ENCODE results near the gene SLC6A5.

Gene SLC6A5

DNA sequence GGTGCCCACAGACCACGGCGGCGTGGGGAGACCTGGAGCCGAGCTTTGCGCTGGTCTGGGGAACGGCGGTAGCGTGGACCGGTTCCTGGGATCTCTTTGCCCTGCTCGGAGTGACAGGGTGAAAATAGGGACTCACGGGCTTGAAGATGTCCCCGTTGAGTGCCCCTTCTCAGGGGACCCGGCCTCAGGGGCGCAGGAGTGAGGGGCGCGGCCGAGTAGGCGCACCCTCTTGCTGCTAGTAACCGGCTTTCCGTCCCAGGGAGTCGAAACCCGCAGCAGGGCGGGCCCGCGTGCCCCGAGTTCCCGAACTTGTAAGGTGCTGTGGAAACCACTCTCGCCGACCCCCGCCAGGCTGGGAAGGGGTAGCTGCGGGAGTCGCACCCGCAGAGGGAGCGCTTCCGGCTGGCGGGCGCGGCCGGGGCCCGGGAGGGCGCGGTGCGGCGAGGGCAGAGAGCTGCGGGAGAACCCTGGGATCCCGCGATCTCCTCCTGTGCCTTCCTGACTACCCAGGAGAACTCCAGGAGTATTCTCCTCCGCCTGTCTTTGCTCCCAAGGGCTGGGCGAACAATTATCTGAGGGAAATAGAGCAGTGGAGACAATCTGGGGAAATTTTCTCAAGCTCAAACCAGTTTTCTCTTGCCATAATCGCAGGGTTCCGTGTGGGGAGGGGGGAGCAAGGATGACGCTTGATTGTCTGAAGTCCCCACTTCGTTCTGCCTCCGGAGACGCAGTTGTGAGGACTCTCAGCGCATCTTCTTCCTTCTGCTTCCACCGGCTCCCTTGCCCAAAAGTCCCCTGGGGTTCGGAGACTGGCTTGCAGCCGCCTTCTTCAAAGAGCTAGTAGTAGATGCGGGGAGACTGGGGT lies 70.6 kb downstream of the SLC6A5 start:
- DNase-seq (ENCODE audit: low spot score) = peak; percentile 16

DNA sequence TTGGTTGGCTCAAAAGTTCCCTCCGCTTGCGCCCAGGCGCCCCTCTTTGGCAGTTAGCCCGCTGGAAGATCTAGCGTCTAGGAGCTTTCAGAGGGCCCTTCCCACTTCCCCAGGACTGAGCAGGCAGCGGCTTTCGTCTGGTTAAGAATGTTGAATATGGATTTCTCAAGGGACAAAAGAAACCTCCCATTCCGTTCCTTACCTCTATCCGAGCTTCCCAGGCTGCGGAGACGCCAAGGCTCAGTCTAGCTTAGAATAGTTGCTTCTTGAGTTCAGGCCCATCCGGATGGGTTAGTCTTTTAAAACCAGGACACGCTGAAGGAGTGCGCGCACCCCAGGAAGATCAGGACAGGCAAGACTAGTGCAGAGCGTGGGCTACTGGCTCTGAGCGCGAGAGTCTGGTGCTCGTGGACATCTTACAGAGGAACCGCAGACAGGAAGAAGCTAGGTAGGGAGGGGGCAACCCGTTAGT lies 71.6 kb downstream of the SLC6A5 start:
- DNase-seq (ENCODE audit: low spot score) = no peak

DNA sequence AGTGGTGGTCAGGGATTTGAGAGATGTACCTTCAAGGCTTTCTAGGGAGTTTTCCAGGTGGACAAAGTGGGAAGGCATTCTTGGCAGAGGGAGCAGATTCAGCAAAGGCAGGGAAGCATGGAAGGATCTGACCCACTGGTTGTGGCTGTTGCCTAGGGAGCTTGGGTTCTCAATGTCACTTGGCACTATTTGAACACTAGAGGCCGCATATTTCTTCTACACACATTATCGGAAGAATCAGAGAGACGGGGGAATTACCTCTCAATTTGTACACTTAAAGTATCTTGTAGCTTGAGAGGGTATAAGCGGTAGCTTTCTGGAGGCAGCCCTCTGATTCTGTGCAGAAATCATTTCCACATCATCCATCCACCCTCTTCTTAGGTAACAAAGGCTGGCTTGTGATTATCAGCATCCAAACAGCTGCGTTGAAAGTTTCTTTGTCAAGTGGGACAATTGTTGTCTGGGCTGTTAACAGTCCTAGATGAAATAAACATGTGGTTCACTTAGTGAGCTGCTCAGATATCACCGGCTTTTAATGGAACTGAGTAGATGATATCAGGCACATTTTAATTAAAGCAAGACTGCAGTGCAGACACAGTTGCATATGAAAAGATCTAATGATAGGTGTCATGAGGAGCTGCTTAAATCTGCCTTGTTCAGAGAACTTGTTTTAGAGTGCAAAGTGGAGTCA lies 72.6 kb downstream of the SLC6A5 start:
- peak; percentile 16 for DNase-seq (ENCODE audit: low spot score)

DNA sequence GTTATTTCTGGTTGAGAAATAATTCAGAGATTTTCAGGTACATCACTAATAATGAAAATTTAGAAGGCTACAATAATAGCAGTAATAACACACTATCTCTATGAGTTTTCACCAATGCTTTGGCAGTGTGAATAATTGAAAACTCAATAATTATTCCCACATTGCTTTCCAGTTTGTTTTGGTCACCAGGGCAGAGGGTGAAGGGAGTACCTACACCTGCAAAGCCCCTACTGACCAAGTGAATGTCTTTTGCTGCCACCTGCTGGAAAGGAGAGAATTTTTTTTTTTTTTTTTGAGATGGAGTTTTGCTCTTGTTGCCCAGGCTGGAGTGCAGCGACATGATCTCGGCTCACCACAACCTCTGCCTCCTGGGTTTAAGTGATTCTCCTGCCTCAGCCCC lies 73.2 kb downstream of the SLC6A5 start:
- DNase-seq (ENCODE audit: low spot score) = no peak

DNA sequence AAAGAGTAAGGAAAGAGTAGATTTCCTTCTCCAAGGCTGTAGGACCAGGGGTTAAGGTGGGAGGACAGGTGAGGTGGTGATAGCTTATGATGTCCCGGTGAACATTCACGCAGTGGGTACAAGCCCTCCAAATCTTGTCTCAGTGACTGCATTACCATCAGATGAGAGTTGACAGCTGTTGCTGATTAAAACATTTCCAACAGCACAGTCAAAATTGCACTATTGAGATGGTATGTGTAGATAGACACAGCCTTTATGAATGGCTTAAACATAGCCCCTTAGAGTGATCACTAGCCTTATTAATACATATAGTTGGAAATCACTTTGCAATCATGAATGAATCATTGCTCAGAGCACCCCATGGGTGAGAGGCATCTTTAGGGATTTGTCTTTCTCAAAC lies 77.2 kb downstream of the SLC6A5 start:
- DNase-seq (ENCODE audit: low spot score) = no peak

DNA sequence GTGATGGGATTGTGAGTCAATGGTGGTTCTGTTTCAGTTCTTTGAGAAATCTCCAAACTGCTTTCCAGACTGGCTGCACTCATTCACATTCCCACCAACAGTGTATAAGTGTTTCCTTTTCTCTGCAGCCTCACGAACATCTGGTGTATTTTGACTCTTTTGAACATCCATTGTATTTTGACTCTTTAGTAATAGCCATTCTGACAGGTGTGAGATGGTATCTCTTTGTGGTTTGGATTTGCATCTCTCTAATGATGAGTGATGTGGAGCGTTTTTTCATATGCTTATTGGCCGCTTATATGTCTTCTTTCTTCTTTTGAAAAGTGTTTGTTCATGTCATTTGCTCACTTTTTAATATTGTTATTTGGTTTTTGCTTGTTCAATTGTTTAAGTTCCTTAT lies 89.4 kb downstream of the SLC6A5 start:
- DNase-seq (ENCODE audit: low spot score) = no peak

DNA sequence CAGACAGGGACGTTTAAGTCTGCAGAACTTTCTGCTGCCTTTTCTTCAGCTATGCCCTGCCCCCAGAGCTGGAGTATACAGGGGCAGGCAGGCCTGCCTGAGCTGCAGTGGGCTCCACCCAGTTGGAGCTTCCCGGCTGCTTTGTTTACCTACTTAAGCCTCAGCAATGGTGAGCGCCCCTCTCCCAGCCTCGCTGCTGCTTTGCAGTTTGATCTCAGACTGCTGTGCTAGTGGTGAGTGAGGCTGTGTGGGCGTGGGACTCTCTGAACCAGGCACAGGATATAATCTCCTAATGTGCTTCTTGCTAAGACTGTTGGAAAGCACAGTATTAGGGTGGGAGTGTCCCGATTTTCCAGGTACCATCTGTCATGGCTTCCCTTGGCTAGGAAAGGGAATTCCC lies 108.5 kb downstream of the SLC6A5 start:
- no peak for DNase-seq (ENCODE audit: low spot score)
